SK-N-SH treated with all-trans-retinoic acid at 6 μM for 48 hours (cell line): ENCODE results near the gene AFG1L.

Experiments
- ARNTL ChIP-seq: fragments of 450-650 bp; formaldehyde crosslinking; IDR thresholded peaks from 2 replicates; pipeline ENCODE4 v1.5.0; 2020; ENCODE audit warnings: low read depth, mild to moderate bottlenecking, moderate library complexity, borderline replicate concordance
- GLIS3 ChIP-seq: fragments of 250-450 bp; sonication (Bioruptor Pico); IDR thresholded peaks from 2 replicates; pipeline ENCODE4 v1.5.0; 2020; ENCODE audit warnings: mild to moderate bottlenecking, moderate library complexity
- PPARA ChIP-seq: fragments of 250-450 bp; sonication (Bioruptor Pico); IDR thresholded peaks from 2 replicates; pipeline ENCODE4 v1.5.0; 2020; ENCODE audit warnings: mild to moderate bottlenecking, borderline replicate concordance
- ZNF8 ChIP-seq: fragments of 450-650 bp; formaldehyde crosslinking; IDR thresholded peaks from 2 replicates; pipeline ENCODE4 v1.5.0; 2020; ENCODE audit warnings: mild to moderate bottlenecking, moderate library complexity
- TF ChIP-seq, protein P1 (sequence below): fragments of 250-450 bp; sonication (Bioruptor Pico); IDR thresholded peaks from 2 replicates; pipeline ENCODE4 v1.8.0; 2020; ENCODE audit warnings: mild to moderate bottlenecking, moderate library complexity, borderline replicate concordance
- TF ChIP-seq, protein P2 (sequence below): fragments of 250-450 bp; sonication (Bioruptor Pico); IDR thresholded peaks from 2 replicates; pipeline ENCODE4 v1.5.1; 2020; ENCODE audit warnings: low read depth, mild to moderate bottlenecking, moderate library complexity

DNA sequence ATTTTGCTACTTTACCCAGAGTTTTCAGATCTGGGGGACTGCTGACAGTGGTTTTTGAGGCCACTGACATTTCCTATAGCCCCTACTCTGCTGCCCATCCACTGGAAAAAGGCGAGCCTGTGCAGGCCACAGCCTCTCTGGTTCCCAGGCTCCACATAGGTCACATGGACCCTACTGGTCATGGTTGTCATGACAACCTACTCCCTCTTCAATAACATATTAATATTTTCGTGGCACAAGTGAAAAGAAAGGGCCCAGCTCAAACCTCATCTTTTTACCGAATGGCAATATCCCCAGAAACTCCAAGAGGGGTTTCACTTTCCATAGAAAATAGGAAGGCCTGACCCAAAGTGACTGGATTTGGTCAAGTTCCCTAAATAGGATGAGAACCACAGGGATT is 254.9 kb downstream of the AFG1L start:
- no peak for TF ChIP-seq GLIS3 (CRISPR knock-in tag)
- TF ChIP-seq, protein P1, sequence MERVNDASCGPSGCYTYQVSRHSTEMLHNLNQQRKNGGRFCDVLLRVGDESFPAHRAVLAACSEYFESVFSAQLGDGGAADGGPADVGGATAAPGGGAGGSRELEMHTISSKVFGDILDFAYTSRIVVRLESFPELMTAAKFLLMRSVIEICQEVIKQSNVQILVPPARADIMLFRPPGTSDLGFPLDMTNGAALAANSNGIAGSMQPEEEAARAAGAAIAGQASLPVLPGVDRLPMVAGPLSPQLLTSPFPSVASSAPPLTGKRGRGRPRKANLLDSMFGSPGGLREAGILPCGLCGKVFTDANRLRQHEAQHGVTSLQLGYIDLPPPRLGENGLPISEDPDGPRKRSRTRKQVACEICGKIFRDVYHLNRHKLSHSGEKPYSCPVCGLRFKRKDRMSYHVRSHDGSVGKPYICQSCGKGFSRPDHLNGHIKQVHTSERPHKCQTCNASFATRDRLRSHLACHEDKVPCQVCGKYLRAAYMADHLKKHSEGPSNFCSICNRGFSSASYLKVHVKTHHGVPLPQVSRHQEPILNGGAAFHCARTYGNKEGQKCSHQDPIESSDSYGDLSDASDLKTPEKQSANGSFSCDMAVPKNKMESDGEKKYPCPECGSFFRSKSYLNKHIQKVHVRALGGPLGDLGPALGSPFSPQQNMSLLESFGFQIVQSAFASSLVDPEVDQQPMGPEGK (CRISPR knock-in tag): no peak
- TF ChIP-seq ZNF8 (CRISPR knock-in tag): no peak
- TF ChIP-seq, protein P2, sequence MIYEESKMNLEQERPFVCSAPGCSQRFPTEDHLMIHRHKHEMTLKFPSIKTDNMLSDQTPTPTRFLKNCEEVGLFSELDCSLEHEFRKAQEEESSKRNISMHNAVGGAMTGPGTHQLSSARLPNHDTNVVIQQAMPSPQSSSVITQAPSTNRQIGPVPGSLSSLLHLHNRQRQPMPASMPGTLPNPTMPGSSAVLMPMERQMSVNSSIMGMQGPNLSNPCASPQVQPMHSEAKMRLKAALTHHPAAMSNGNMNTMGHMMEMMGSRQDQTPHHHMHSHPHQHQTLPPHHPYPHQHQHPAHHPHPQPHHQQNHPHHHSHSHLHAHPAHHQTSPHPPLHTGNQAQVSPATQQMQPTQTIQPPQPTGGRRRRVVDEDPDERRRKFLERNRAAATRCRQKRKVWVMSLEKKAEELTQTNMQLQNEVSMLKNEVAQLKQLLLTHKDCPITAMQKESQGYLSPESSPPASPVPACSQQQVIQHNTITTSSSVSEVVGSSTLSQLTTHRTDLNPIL (CRISPR knock-in tag): no peak
- TF ChIP-seq PPARA (CRISPR knock-in tag): no peak
- no peak for TF ChIP-seq ARNTL (CRISPR knock-in tag)
